NCI-H1092 treated with DMSO at 0.1 percent for 48 hours (cell line): ENCODE results near the gene ZMYND8.
A peak's percentile ranks its signal among the peaks of the same experiment; 100 is the strongest.

Experiments
- DNase-seq: peaks from one replicate; lab custom pipeline; 2025; lab: John Stamatoyannopoulos, UW

ZMYND8 gene

GRCh38 chr20:47353692-47354463 is 2.6 kb downstream of the ZMYND8 start:
- no peak for DNase-seq

- peak; percentile 22 for DNase-seq
Measured at GRCh38 chr20:47353239-47353691, 3.2 kb downstream of the ZMYND8 start.

- DNase-seq, result peak; percentile 65
Measured at GRCh38 chr20:47352332-47353238, 3.9 kb downstream of the ZMYND8 start.

GRCh38 chr20:47351643-47352331 is 4.7 kb downstream of the ZMYND8 start:
- peak; percentile 65 for DNase-seq

- no peak for DNase-seq
Measured at GRCh38 chr20:47350691-47351545, 5.6 kb downstream of the ZMYND8 start.

- DNase-seq, result no peak
Measured at GRCh38 chr20:47350181-47350550, 6.3 kb downstream of the ZMYND8 start.

- no peak for DNase-seq
Measured at GRCh38 chr20:47349365-47350180, 6.9 kb downstream of the ZMYND8 start.

GRCh38 chr20:47348539-47349142 is 7.9 kb downstream of the ZMYND8 start:
- DNase-seq, result no peak

GRCh38 chr20:47347661-47348435 is 8.7 kb downstream of the ZMYND8 start:
- DNase-seq, result no peak

- no peak for DNase-seq
Measured at GRCh38 chr20:47346172-47346571, 10.3 kb downstream of the ZMYND8 start.

GRCh38 chr20:47345214-47345613 is 11.3 kb downstream of the ZMYND8 start:
- no peak for DNase-seq

GRCh38 chr20:47343007-47343472 is 13.5 kb downstream of the ZMYND8 start:
- peak; percentile 78 for DNase-seq

- DNase-seq, result no peak
Measured at GRCh38 chr20:47338131-47338628, 18.3 kb downstream of the ZMYND8 start.

GRCh38 chr20:47337413-47337812 is 19.1 kb downstream of the ZMYND8 start:
- DNase-seq, result no peak

GRCh38 chr20:47336129-47336754 is 20.3 kb downstream of the ZMYND8 start:
- DNase-seq, result no peak

- no peak for DNase-seq
Measured at GRCh38 chr20:47335251-47336128, 21.0 kb downstream of the ZMYND8 start.

- DNase-seq, result no peak
Measured at GRCh38 chr20:47334022-47334551, 22.4 kb downstream of the ZMYND8 start.
